Activated CD8-positive, alpha-beta memory T cell treated with anti-CD3 and anti-CD28 coated beads, Interleukin-2, amount 10 ng/mL, durations not matched to agents 7 days and 5 days (primary cell): ENCODE data around the gene GPC6. TPM values are rescaled to one million over a fixed set of nuclear protein-coding genes. Genes with fewer than 3 reads are reported as not detected.
"Not testable (repeated sequence)": the region's sequence is repeated elsewhere in the genome, so short reads cannot be mapped to it uniquely, and the experiment has no call there.

Source experiments
- ATAC-seq: fragments of 150-1000 bp; cut with Tn5 transposase; one replicate; pipeline ENCODE4 v1.10.0; 2021; ENCODE audit warnings: moderate library complexity
- CTCF ChIA-PET: fragments of 350-600 bp; sonication (Branson Sonifier 250); formaldehyde crosslinking; loops from one replicate; lab custom pipeline; 2021; ENCODE audit warnings: antibody characterized with exemption; lab: Charles Lee
- DNase-seq: peaks from one replicate; pipeline ENCODE4 v3.0.0-alpha.2; 2020
- H3K27ac Mint-ChIP-seq: one replicate; pipeline ENCODE4 v1.8.0; 2021; ENCODE audit warnings: mild to moderate bottlenecking, mixed read lengths
- H3K27me3 Mint-ChIP-seq: one replicate; pipeline ENCODE4 v1.8.0; 2021; ENCODE audit warnings: mixed read lengths
- H3K36me3 Mint-ChIP-seq: one replicate; pipeline ENCODE4 v1.8.0; 2021; ENCODE audit warnings: mild to moderate bottlenecking, mixed read lengths
- H3K4me1 Mint-ChIP-seq: one replicate; pipeline ENCODE4 v1.8.0; 2021; ENCODE audit warnings: mixed read lengths
- H3K4me3 Mint-ChIP-seq: one replicate; pipeline ENCODE4 v1.8.0; 2021; ENCODE audit warnings: mild to moderate bottlenecking, moderate library complexity, mixed read lengths
- H3K9me3 Mint-ChIP-seq: one replicate; pipeline ENCODE4 v1.8.0; 2022; ENCODE audit warnings: low read depth, mixed read lengths
- total RNA-seq, 2 experiments: library from RNA; stranded (reverse); gene quantifications; one replicate each; pipeline ENCODE4 v1.2.3, GENCODE V29; 2021

GPC6 gene
- total RNA-seq, 2 experiments from 2014 or later: not detected

GRCh38 chr13:93298713-93299112, 72.1 kb downstream of the GPC6 start:
- Mint-ChIP-seq H3K27me3 (no peaks in the 10 kb centered on the region), H3K9me3 (no peaks in the 10 kb centered on the region), H3K36me3 (no peaks in the 10 kb centered on the region), H3K4me1 (no peaks in the 10 kb centered on the region), H3K4me3 (no peak overlapping the region), H3K27ac (no peak overlapping the region)
- CTCF ChIA-PET: no interaction called here
- ATAC-seq (no peak), DNase-seq (no peak)

- Mint-ChIP-seq H3K4me1 (no peaks in the 10 kb centered on the region), H3K27me3 (no peaks in the 10 kb centered on the region), H3K4me3 (no peak overlapping the region), H3K9me3 (no peaks in the 10 kb centered on the region), H3K27ac (no peak overlapping the region), H3K36me3 (no peaks in the 10 kb centered on the region)
- ATAC-seq (no peak), DNase-seq (no peak)
- CTCF ChIA-PET: no interaction called here
Observed at GRCh38 chr13:93304134-93304533, 77.5 kb downstream of the GPC6 start.

- no peaks in the 10 kb centered on the region for H3K36me3 Mint-ChIP-seq
- no peak for ATAC-seq
- H3K27ac Mint-ChIP-seq: no peak overlapping the region
- no peaks in the 10 kb centered on the region for H3K4me1 Mint-ChIP-seq
- no peak for DNase-seq
- CTCF ChIA-PET: no interaction called here
- no peak overlapping the region for H3K4me3 Mint-ChIP-seq
- H3K27me3 Mint-ChIP-seq: no peaks in the 10 kb centered on the region
- no peaks in the 10 kb centered on the region for H3K9me3 Mint-ChIP-seq
Observed at GRCh38 chr13:93304868-93305613, 78.4 kb downstream of the GPC6 start.

GRCh38 chr13:93305886-93306285, 79.3 kb downstream of the GPC6 start:
- Mint-ChIP-seq H3K27me3 (no peaks in the 10 kb centered on the region), H3K4me1 (no peaks in the 10 kb centered on the region), H3K4me3 (no peak overlapping the region), H3K36me3 (no peaks in the 10 kb centered on the region), H3K9me3 (no peaks in the 10 kb centered on the region), H3K27ac (no peak overlapping the region)
- ATAC-seq (no peak), DNase-seq (no peak)
- CTCF ChIA-PET: no interaction called here

- Mint-ChIP-seq H3K36me3 (no peaks in the 10 kb centered on the region), H3K4me1 (no peaks in the 10 kb centered on the region), H3K9me3 (no peaks in the 10 kb centered on the region), H3K27me3 (no peaks in the 10 kb centered on the region), H3K4me3 (no peak overlapping the region), H3K27ac (no peak overlapping the region)
- DNase-seq: no peak
- CTCF ChIA-PET: no interaction called here
- no peak for ATAC-seq
Observed at GRCh38 chr13:93307136-93307535, 80.5 kb downstream of the GPC6 start.

- Mint-ChIP-seq H3K9me3 (no peaks in the 10 kb centered on the region), H3K27me3 (no peaks in the 10 kb centered on the region), H3K27ac (no peak overlapping the region), H3K4me1 (no peaks in the 10 kb centered on the region), H3K4me3 (no peak overlapping the region), H3K36me3 (no peaks in the 10 kb centered on the region)
- CTCF ChIA-PET: no interaction called here
- DNase-seq (no peak), ATAC-seq (no peak)
Observed at GRCh38 chr13:93307651-93308050, 81.0 kb downstream of the GPC6 start.

- CTCF ChIA-PET: no interaction called here
- ATAC-seq (no peak), DNase-seq (no peak)
- Mint-ChIP-seq H3K4me1 (no peaks in the 10 kb centered on the region), H3K9me3 (no peaks in the 10 kb centered on the region), H3K4me3 (no peak overlapping the region), H3K27ac (no peak overlapping the region), H3K36me3 (no peaks in the 10 kb centered on the region), H3K27me3 (no peaks in the 10 kb centered on the region)
Observed at GRCh38 chr13:93309886-93310523, 83.4 kb downstream of the GPC6 start.

- H3K36me3 Mint-ChIP-seq: no peaks in the 10 kb centered on the region
- CTCF ChIA-PET: no interaction called here
- no peaks in the 10 kb centered on the region for H3K27me3 Mint-ChIP-seq
- ATAC-seq (no peak), DNase-seq (no peak)
- H3K4me1 Mint-ChIP-seq: no peaks in the 10 kb centered on the region
- H3K9me3 Mint-ChIP-seq: no peaks in the 10 kb centered on the region
- no peak overlapping the region for H3K4me3 Mint-ChIP-seq
- no peak overlapping the region for H3K27ac Mint-ChIP-seq
Observed at GRCh38 chr13:93316841-93317240, 90.2 kb downstream of the GPC6 start.

- Mint-ChIP-seq H3K27me3 (no peaks in the 10 kb centered on the region), H3K4me1 (no peaks in the 10 kb centered on the region), H3K36me3 (no peaks in the 10 kb centered on the region), H3K4me3 (no peak overlapping the region), H3K27ac (no peak overlapping the region), H3K9me3 (peaks cover 2% of the 10 kb centered on the region)
- DNase-seq (no peak), ATAC-seq (no peak)
- CTCF ChIA-PET: no interaction called here
Observed at GRCh38 chr13:93318534-93319254, 92.1 kb downstream of the GPC6 start.

- H3K36me3 Mint-ChIP-seq: no peaks in the 10 kb centered on the region
- DNase-seq: no peak
- no peaks in the 10 kb centered on the region for H3K27me3 Mint-ChIP-seq
- no peak overlapping the region for H3K4me3 Mint-ChIP-seq
- CTCF ChIA-PET: no interaction called here
- H3K4me1 Mint-ChIP-seq: no peaks in the 10 kb centered on the region
- no peak for ATAC-seq
- peaks cover 2% of the 10 kb centered on the region for H3K9me3 Mint-ChIP-seq
- no peak overlapping the region for H3K27ac Mint-ChIP-seq
Observed at GRCh38 chr13:93320942-93321341, 94.3 kb downstream of the GPC6 start.

GRCh38 chr13:93323880-93324279, 97.3 kb downstream of the GPC6 start:
- H3K4me1 Mint-ChIP-seq, H3K36me3 Mint-ChIP-seq, H3K9me3 Mint-ChIP-seq, DNase-seq, ATAC-seq, H3K4me3 Mint-ChIP-seq, H3K27me3 Mint-ChIP-seq, CTCF ChIA-PET, H3K27ac Mint-ChIP-seq: not testable (repeated sequence)

GRCh38 chr13:93325303-93326233, 99.0 kb downstream of the GPC6 start:
- Mint-ChIP-seq H3K36me3 (no peaks in the 10 kb centered on the region), H3K27ac (no peak overlapping the region), H3K4me3 (no peak overlapping the region), H3K27me3 (no peaks in the 10 kb centered on the region), H3K4me1 (no peaks in the 10 kb centered on the region), H3K9me3 (peaks cover 2% of the 10 kb centered on the region)
- CTCF ChIA-PET: no interaction called here
- ATAC-seq: no peak
- no peak for DNase-seq

GRCh38 chr13:93326234-93326811, 99.7 kb downstream of the GPC6 start:
- Mint-ChIP-seq H3K36me3 (no peaks in the 10 kb centered on the region), H3K9me3 (peaks cover 2% of the 10 kb centered on the region), H3K27ac (no peak overlapping the region), H3K4me3 (no peak overlapping the region), H3K4me1 (no peaks in the 10 kb centered on the region), H3K27me3 (no peaks in the 10 kb centered on the region)
- no peak for ATAC-seq
- CTCF ChIA-PET: no interaction called here
- no peak for DNase-seq
